NB4 (cell line): ENCODE results near the gene LRRC4C.

Source experiments
- DNase-seq: peaks from one replicate; pipeline ENCODE4 v3.0.0; 2010; ENCODE audit warnings: low read depth
- H3K4me3 ChIP-seq: one replicate; pipeline ENCODE4 v1.5.1; 2011; ENCODE audit warnings: mild to moderate bottlenecking, low read depth, low read length, moderate library complexity
- CTCF ChIP-seq: IDR thresholded peaks from one replicate; pipeline ENCODE4 v1.5.1; 2012; ENCODE audit warnings: low read depth, low read length
- MAX ChIP-seq: IDR thresholded peaks from 2 replicates; pipeline ENCODE4 v1.6.1; 2011; ENCODE audit warnings: low read depth, low read length
- MYC ChIP-seq: IDR thresholded peaks from 2 replicates; pipeline ENCODE4 v1.6.1; 2011; ENCODE audit warnings: low read depth, low read length
- POLR2A ChIP-seq: IDR thresholded peaks from 2 replicates; pipeline ENCODE4 v1.6.1; 2011; ENCODE audit warnings: mild to moderate bottlenecking; ENCODE audit not compliant: insufficient read length; ENCODE audit errors: extremely low read depth

LRRC4C gene

DNA sequence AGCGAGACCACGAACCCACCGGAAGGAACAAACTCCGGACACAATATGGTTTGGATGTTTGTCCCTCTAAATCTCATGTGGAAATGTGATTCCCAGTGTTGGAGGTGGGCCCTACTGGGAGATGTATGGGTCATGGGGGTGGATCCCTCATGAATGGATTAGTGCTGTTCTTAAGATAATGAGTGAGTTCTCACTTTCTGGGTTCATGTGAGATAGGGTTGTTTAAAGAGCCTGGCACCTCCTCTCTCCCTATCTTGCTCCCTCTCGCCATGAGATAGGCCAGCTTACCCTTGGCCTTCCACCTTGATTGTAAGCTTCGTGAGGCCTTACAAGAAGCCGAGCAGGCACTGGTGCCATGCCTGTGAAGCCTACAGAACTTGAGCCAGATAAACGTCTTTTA lies 184.6 kb downstream of the LRRC4C start:
- DNase-seq = no peak
- no peak overlapping the region for H3K4me3 ChIP-seq
- TF ChIP-seq MYC (no peak), CTCF (no peak)

DNA sequence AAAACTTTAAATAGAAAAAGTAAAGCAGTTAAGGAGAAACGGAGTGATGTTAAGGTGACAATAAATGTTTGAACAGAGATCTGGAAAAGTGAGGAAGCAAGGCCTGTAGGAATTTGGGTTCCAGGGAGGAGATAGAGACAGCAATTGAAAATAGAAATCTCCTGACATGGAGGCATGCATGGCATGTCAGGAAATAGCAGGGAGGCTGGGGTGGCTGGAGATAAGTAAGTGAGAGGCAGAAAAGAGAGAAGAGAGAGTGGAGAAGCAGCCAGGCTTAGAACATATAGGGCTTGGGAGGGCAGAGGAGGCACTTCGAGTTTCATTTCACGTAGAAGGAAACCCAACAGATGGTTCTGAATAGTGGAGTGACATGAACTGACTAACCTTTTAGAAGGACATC lies 185.5 kb downstream of the LRRC4C start:
- no peak for DNase-seq
- TF ChIP-seq MYC = no peak
- no peak for TF ChIP-seq POLR2A
- no peak for TF ChIP-seq MAX
- TF ChIP-seq CTCF = no peak
- H3K4me3 ChIP-seq = no peak overlapping the region

DNA sequence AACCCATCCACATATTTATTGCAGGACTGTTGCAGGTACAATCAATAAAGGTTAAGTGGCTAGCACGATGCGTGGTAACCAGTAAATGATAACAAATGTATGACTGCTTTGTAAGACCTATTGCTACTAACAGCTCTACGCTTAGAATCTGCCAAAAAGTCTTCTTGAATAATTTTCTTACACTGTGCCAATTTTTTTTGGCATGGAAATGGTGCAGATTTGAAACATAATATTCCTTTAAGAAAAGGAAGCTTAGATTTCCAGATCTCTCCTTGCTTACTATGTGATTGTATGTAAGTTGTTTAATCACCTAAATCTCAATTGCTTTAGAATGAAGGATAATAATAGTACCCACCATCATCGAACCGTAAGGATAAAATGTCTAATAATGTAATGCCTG lies 192.0 kb downstream of the LRRC4C start:
- TF ChIP-seq MYC (no peak), CTCF (no peak), POLR2A (no peak), MAX (no peak)
- H3K4me3 ChIP-seq = no peak overlapping the region
- no peak for DNase-seq

- DNase-seq = no peak
- H3K4me3 ChIP-seq = no peak overlapping the region
- no peak for TF ChIP-seq CTCF
These were observed 203.4 kb downstream of the LRRC4C start for GRCh38 chr11:41256041-41256440.

DNA sequence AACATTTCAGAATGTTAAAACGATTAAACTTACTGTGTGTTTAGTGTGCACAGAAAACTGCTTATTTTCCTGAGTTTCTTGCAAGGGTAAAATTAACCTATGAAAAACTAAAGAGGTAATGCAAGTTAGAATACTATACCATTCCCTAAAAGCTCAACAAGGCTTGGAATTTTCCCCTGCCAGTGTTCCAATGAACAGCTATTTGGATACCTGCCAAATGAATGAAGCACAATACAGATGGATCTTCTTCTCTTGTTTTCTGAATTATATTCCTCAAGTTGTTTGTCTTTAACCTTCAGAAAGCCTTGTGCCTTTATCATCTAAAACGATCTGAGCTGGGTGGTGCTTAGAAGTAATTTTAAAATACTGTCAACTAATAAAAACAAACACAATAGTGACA lies 204.5 kb downstream of the LRRC4C start:
- no peak for DNase-seq
- H3K4me3 ChIP-seq = no peak overlapping the region
- TF ChIP-seq MAX (no peak), MYC (no peak), CTCF (no peak), POLR2A (no peak)

- H3K4me3 ChIP-seq = no peak overlapping the region
- no peak for DNase-seq
- TF ChIP-seq MAX = no peak
- TF ChIP-seq CTCF = no peak
- no peak for TF ChIP-seq POLR2A
- no peak for TF ChIP-seq MYC
These were observed 209.0 kb downstream of the LRRC4C start for GRCh38 chr11:41250408-41250935.
